HEK293 (cell line): ENCODE results near the gene FOXM1.

Experiments
- CTCF ChIA-PET: fragments of 350-600 bp; formaldehyde crosslinking; extraction: SDS; loops from one replicate; lab custom pipeline; 2021; ENCODE audit warnings: antibody characterized with exemption; lab: Yijun Ruan, JAX
- POLR2A ChIA-PET: fragments of 300-600 bp; formaldehyde crosslinking; extraction: SDS; loops from one replicate; lab custom pipeline; 2020; ENCODE audit warnings: antibody characterized with exemption, inconsistent platforms; lab: Yijun Ruan, JAX
- H3K27ac ChIP-seq: fragments of 200-500 bp; sonication (Bioruptor generic); 2 replicates; pipeline ENCODE4 v1.5.1; 2014; ENCODE audit warnings: low read depth, low read length, control low read depth, inconsistent platforms; ENCODE audit errors: extremely low read depth
- H3K36me3 ChIP-seq, 2 experiments: fragments of 200-500 bp in 1 of 2; sonication (Bioruptor generic) in 1 of 2; 1 replicate in 1 of 2; 2 replicates in 1 of 2; pipeline ENCODE4 v1.5.1; 2014 to 2017; ENCODE audit warnings: inconsistent platforms in 2 of 2, low read length in 2 of 2; ENCODE audit not compliant: control insufficient read depth in 2 of 2, insufficient read depth in 1 of 2
- H3K4me1 ChIP-seq: fragments of 200-500 bp; sonication (Bioruptor generic); 2 replicates; pipeline ENCODE4 v1.5.1; 2014; ENCODE audit warnings: mild to moderate bottlenecking, low read length, inconsistent platforms; ENCODE audit not compliant: control insufficient read depth, insufficient read depth
- H3K4me3 ChIP-seq: 2 replicates; pipeline ENCODE4 v1.5.1; 2011; ENCODE audit warnings: low read depth, mild to moderate bottlenecking, control low read depth, low read length, moderate library complexity
- H3K9me3 ChIP-seq: fragments of 200-500 bp; sonication (Bioruptor generic); 2 replicates; pipeline ENCODE4 v1.5.1; 2014; ENCODE audit warnings: low read depth, low read length, inconsistent platforms; ENCODE audit not compliant: control insufficient read depth, insufficient read depth
- FEZF1 ChIP-seq: fragments of 450-650 bp; formaldehyde crosslinking; IDR thresholded peaks from 2 replicates; pipeline ENCODE4 v1.5.1; 2016; ENCODE audit warnings: missing biosample characterization, missing genetic modification characterization
- GLI2 ChIP-seq: fragments of 450-650 bp; formaldehyde crosslinking; IDR thresholded peaks from 2 replicates; pipeline ENCODE4; 2017; ENCODE audit warnings: missing biosample characterization, missing genetic modification characterization, low read depth, borderline replicate concordance
- IKZF3 ChIP-seq: fragments of 450-650 bp; IDR thresholded peaks from 2 replicates; pipeline ENCODE4 v1.5.0; 2018; ENCODE audit warnings: missing biosample characterization, mild to moderate bottlenecking, missing genetic modification characterization, moderate library complexity
- KLF1 ChIP-seq: fragments of 450-650 bp; formaldehyde crosslinking; IDR thresholded peaks from 2 replicates; pipeline ENCODE4 v1.5.1; 2016; ENCODE audit warnings: missing biosample characterization, missing genetic modification characterization
- SCRT2 ChIP-seq: fragments of 450-650 bp; formaldehyde crosslinking; IDR thresholded peaks from 2 replicates; pipeline ENCODE4 v1.5.1; 2016; ENCODE audit warnings: missing biosample characterization, missing genetic modification characterization
- TRIM28 ChIP-seq: IDR thresholded peaks from 2 replicates; pipeline ENCODE4 v1.6.1; 2011; ENCODE audit warnings: low read length, control low read depth, borderline replicate concordance
- ZNF138 ChIP-seq: fragments of 450-650 bp; formaldehyde crosslinking; IDR thresholded peaks from 2 replicates; pipeline ENCODE4 v1.5.1; 2016; ENCODE audit warnings: missing biosample characterization, missing genetic modification characterization, borderline replicate concordance
- ZNF354C ChIP-seq: fragments of 450-650 bp; formaldehyde crosslinking; IDR thresholded peaks from 2 replicates; pipeline ENCODE4 v1.5.1; 2016; ENCODE audit warnings: missing biosample characterization, missing genetic modification characterization, low read depth, borderline replicate concordance
- ZNF473 ChIP-seq: fragments of 450-650 bp; formaldehyde crosslinking; IDR thresholded peaks from 2 replicates; pipeline ENCODE4 v1.5.1; 2017; ENCODE audit warnings: missing biosample characterization, missing genetic modification characterization
- ZNF501 ChIP-seq: fragments of 450-650 bp; formaldehyde crosslinking; IDR thresholded peaks from 2 replicates; pipeline ENCODE4 v1.5.1; 2016; ENCODE audit warnings: missing biosample characterization, missing genetic modification characterization
- ZNF610 ChIP-seq: fragments of 450-650 bp; formaldehyde crosslinking; IDR thresholded peaks from 2 replicates; pipeline ENCODE4 v1.5.1; 2016; ENCODE audit warnings: missing biosample characterization, missing genetic modification characterization, borderline replicate concordance
- ZNF776 ChIP-seq: fragments of 450-650 bp; formaldehyde crosslinking; IDR thresholded peaks from 2 replicates; pipeline ENCODE4 v1.5.0; 2017; ENCODE audit warnings: missing biosample characterization, missing genetic modification characterization, borderline replicate concordance
- ZNF837 ChIP-seq: fragments of 450-650 bp; formaldehyde crosslinking; IDR thresholded peaks from 2 replicates; pipeline ENCODE4 v1.5.1; 2016; ENCODE audit warnings: missing biosample characterization, missing genetic modification characterization
- TF ChIP-seq, protein P1 (sequence below): fragments of 450-650 bp; formaldehyde crosslinking; IDR thresholded peaks from 2 replicates; pipeline ENCODE4 v1.5.1; 2016; ENCODE audit warnings: missing biosample characterization, missing genetic modification characterization
- TF ChIP-seq, protein P2 (sequence below): fragments of 450-650 bp; formaldehyde crosslinking; IDR thresholded peaks from 2 replicates; pipeline ENCODE4 v1.5.1; 2016; ENCODE audit warnings: missing biosample characterization, missing genetic modification characterization
- TF ChIP-seq, protein P3 (sequence below): fragments of 450-650 bp; formaldehyde crosslinking; IDR thresholded peaks from 2 replicates; pipeline ENCODE4 v1.5.1; 2016; ENCODE audit warnings: missing biosample characterization, missing genetic modification characterization
- TF ChIP-seq, protein P4 (sequence below): fragments of 450-650 bp; formaldehyde crosslinking; IDR thresholded peaks from 2 replicates; pipeline ENCODE4 v1.5.1; 2016; ENCODE audit warnings: missing biosample characterization, missing genetic modification characterization

FOXM1 gene

DNA sequence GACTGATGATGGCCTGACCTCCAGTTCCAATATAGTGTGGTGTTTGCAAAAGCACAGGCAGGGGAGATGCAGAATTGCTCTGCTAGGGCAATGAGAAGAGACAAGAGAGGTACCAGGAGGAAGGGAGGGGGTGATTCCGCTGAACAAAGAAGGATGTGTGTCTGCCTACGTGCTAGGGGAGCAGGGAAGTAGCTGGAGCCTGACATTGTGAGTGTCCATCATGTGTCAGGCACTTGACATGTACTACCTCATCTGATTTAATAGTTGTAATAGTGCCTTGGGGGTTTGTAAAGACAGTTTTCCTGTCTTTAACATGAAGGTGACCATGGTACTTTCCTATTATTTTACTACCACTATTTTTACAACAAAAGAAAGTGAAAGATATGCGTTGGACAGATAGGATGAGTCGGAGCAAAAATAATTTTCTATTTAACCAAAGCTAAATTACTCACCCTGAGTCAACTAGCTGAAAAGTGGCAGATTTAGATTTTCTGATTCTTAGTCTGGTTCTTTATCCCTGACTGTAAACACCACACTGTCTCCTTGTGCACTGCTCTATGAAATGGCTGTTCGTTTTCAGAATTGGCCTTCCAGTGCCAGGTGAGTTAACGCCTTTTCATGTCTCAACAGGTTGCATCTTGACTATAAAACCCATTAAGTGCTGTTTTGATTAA lies 48.5 kb upstream of the FOXM1 start:
- Histone ChIP-seq H3K4me1 (no peaks in the 10 kb centered on the region), H3K27ac (no peak overlapping the region), H3K9me3 (no peaks in the 10 kb centered on the region), H3K36me3 (peaks cover 41 to 66% of the 10 kb centered on the region in 2 experiments; a peak in 2 of 3 replicates), H3K4me3 (no peak overlapping the region)
- ChIA-PET POLR2A (interaction anchor here (0.9 kb wide), 1 partner anchor 8 kb away, joined by 3 read pairs; no protein-coding TSS in a partner anchor), CTCF (no interaction called here)
- TF ChIP-seq ZNF776 (tag by site-specific recombination) (no peak), SCRT2 (tag by site-specific recombination) (0 out of 2 replicates have a peak, but pooled peaks have one; percentile 17), ZNF354C (no peak), GLI2 (tag by site-specific recombination) (no peak)
- TF ChIP-seq, protein P1, sequence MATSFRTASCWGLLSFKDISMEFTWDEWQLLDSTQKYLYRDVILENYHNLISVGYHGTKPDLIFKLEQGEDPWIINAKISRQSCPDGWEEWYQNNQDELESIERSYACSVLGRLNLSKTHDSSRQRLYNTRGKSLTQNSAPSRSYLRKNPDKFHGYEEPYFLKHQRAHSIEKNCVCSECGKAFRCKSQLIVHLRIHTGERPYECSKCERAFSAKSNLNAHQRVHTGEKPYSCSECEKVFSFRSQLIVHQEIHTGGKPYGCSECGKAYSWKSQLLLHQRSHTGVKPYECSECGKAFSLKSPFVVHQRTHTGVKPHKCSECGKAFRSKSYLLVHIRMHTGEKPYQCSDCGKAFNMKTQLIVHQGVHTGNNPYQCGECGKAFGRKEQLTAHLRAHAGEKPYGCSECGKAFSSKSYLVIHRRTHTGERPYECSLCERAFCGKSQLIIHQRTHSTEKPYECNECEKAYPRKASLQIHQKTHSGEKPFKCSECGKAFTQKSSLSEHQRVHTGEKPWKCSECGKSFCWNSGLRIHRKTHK (tag by site-specific recombination) = no peak

DNA sequence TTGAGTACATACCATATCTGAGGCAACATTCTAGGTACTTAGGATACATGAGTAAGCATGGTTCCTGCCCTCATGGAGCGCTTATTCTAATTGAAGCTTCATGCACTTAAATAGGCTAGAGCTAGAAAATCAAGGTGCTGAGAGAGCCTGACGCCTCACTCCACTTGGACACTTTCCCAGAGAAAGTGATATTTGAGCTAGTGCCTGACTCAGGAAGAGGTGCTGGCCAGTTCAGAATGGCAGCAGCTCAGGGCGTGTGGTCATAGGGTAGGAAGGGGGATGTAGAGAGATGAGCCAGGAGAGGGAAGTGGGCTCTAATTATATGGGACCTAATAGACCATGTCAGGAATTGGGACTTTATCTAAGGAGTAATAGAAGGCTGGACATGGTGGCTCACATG lies 47.0 kb upstream of the FOXM1 start:
- Histone ChIP-seq H3K9me3 (no peaks in the 10 kb centered on the region), H3K4me3 (no peak overlapping the region), H3K36me3 (peaks cover 39 to 63% of the 10 kb centered on the region in 2 experiments; a peak in 2 of 3 replicates), H3K4me1 (no peaks in the 10 kb centered on the region), H3K27ac (no peak overlapping the region)
- TF ChIP-seq FEZF1 = no peak
- TF ChIP-seq TRIM28 = no peak
- TF ChIP-seq, protein P2, sequence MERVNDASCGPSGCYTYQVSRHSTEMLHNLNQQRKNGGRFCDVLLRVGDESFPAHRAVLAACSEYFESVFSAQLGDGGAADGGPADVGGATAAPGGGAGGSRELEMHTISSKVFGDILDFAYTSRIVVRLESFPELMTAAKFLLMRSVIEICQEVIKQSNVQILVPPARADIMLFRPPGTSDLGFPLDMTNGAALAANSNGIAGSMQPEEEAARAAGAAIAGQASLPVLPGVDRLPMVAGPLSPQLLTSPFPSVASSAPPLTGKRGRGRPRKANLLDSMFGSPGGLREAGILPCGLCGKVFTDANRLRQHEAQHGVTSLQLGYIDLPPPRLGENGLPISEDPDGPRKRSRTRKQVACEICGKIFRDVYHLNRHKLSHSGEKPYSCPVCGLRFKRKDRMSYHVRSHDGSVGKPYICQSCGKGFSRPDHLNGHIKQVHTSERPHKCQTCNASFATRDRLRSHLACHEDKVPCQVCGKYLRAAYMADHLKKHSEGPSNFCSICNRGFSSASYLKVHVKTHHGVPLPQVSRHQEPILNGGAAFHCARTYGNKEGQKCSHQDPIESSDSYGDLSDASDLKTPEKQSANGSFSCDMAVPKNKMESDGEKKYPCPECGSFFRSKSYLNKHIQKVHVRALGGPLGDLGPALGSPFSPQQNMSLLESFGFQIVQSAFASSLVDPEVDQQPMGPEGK = no peak
- no peak for TF ChIP-seq KLF1
- TF ChIP-seq, protein P3, sequence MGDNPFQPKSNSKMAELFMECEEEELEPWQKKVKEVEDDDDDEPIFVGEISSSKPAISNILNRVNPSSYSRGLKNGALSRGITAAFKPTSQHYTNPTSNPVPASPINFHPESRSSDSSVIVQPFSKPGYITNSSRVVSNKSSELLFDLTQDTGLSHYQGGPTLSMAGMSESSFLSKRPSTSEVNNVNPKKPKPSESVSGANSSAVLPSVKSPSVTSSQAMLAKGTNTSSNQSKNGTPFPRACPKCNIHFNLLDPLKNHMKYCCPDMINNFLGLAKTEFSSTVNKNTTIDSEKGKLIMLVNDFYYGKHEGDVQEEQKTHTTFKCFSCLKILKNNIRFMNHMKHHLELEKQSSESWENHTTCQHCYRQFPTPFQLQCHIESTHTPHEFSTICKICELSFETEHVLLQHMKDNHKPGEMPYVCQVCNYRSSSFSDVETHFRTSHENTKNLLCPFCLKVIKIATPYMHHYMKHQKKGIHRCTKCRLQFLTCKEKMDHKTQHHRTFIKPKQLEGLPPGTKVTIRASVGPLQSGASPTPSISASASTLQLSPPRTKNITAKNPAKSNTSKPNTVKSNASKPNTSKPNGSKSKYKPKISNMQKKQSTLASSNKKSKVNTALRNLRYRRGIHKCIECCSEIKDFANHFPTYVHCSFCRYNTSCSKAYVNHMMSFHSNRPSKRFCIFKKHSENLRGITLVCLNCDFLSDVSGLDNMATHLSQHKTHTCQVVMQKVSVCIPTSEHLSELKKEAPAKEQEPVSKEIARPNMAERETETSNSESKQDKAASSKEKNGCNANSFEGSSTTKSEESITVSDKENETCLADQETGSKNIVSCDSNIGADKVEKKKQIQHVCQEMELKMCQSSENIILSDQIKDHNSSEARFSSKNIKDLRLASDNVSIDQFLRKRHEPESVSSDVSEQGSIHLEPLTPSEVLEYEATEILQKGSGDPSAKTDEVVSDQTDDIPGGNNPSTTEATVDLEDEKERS (tag by site-specific recombination) = no peak
- no peak for TF ChIP-seq IKZF3 (tag by site-specific recombination)
- no peak for TF ChIP-seq ZNF610 (tag by site-specific recombination)
- TF ChIP-seq ZNF837 (tag by site-specific recombination) = no peak
- TF ChIP-seq ZNF501 (tag by site-specific recombination) = no peak
- TF ChIP-seq ZNF138 (tag by site-specific recombination) = no peak
- no peak for TF ChIP-seq ZNF473 (tag by site-specific recombination)
- TF ChIP-seq, protein P4, sequence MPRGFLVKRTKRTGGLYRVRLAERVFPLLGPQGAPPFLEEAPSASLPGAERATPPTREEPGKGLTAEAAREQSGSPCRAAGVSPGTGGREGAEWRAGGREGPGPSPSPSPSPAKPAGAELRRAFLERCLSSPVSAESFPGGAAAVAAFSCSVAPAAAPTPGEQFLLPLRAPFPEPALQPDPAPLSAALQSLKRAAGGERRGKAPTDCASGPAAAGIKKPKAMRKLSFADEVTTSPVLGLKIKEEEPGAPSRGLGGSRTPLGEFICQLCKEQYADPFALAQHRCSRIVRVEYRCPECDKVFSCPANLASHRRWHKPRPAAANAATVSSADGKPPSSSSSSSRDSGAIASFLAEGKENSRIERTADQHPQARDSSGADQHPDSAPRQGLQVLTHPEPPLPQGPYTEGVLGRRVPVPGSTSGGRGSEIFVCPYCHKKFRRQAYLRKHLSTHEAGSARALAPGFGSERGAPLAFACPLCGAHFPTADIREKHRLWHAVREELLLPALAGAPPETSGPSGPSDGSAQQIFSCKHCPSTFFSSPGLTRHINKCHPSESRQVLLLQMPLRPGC (tag by site-specific recombination) = no peak
- ChIA-PET POLR2A (no interaction called here), CTCF (interaction anchor here (0.6 kb wide), 1 partner anchor 47 kb away, joined by 3 read pairs; the partner anchor contains the start of genes FOXM1 and RHNO1)
